HFF-Myc (cell line): Measurements from ENCODE around the gene PCYT2.

Experiments used
- DNase-seq: peaks from one replicate; pipeline ENCODE4 v3.0.0-alpha.2; 2011; ENCODE audit warnings: low read depth; ENCODE audit errors: extremely low read depth
- H3K4me3 ChIP-seq: replicated peaks from 2 replicates; pipeline ENCODE4 v1.5.1; 2011; ENCODE audit warnings: low read depth, mild to moderate bottlenecking, control low read depth, low read length
- TF ChIP-seq, protein P1 (sequence below): IDR thresholded peaks from 2 replicates; pipeline ENCODE4 v1.5.1; 2012; ENCODE audit warnings: mild to moderate bottlenecking, low read depth, low read length, control low read depth; ENCODE audit errors: missing control alignments

Gene PCYT2

DNA sequence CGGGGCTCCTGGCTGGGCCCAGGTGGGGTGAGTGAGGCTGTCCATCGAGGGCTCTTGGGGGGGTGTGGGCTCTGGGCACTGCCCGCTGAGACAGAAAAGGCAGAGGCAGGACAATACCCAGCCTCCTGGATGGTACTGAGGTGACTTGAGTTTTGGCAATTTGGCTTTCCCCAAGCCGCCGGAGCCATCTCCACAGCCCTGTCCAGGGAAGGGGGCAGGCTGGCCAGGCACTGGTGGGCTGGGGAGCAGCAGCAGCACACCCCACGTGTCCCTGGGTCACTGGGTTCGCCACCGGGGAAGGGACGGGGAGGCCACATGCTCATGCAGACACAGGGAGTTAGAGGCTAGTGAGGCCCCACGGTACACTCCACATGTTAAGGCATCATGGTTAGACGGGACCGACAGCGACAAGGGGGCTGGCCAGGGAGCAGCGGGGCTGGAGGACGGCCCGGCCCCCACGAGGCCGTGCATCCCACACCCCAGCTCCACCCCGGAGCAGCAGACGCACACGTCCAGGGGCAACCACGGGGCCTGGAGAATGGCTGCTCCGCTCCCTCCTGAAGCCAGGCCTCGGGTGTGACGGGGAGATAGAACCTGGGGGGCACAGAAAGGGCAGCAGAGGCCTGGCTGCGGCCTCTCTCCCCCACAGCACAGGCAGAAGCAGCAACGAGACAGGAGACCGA is 43.1 kb downstream of the PCYT2 start:
- TF ChIP-seq, protein P1, sequence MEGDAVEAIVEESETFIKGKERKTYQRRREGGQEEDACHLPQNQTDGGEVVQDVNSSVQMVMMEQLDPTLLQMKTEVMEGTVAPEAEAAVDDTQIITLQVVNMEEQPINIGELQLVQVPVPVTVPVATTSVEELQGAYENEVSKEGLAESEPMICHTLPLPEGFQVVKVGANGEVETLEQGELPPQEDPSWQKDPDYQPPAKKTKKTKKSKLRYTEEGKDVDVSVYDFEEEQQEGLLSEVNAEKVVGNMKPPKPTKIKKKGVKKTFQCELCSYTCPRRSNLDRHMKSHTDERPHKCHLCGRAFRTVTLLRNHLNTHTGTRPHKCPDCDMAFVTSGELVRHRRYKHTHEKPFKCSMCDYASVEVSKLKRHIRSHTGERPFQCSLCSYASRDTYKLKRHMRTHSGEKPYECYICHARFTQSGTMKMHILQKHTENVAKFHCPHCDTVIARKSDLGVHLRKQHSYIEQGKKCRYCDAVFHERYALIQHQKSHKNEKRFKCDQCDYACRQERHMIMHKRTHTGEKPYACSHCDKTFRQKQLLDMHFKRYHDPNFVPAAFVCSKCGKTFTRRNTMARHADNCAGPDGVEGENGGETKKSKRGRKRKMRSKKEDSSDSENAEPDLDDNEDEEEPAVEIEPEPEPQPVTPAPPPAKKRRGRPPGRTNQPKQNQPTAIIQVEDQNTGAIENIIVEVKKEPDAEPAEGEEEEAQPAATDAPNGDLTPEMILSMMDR = no peak
- H3K4me3 ChIP-seq = peak overlapping the region; percentile 11; the same call in 1 of the 2 replicates
- DNase-seq = no peak

DNA sequence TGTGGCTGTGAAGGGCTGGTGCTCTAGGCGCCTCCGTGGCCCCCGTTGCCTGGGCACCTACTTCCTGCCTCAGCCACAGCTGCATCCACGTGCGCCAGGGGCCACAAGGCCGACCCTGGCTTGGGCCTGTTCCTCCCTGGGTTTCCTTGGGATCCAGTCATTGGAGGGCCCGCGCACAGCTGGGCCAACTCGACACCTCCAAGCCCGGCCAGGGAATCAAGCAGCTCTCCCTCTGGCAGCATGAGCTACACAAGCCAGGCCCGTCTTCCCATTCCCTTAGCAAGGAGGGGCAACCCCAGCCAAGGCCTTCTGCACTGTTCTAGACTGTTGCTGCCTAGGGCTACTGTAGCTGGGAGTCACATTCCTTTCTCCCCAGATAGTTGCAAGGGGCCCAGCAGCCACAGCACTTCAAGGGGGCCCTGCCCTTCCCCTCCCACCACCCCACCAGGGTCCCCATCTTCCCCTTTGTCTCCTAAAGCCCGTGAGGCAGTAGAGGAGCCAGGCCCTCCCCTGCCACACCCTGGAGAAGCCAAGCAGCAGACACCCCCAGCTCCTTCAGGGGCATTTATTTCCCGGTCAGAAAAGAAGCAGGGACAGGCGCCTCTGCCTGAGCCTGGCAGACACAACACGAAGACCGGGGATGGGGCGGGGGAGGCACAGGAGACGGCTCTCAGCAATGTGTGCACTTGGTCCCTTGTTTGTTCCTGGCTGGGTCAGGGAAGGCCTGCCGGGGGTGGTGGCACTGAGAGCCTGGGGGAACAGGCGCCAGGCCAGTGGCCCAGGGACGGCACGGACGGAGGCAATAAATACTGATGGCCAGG is 43.8 kb downstream of the PCYT2 start:
- no peak for DNase-seq
- H3K4me3 ChIP-seq = no peak overlapping the region
- TF ChIP-seq, protein P1 = no peak

DNA sequence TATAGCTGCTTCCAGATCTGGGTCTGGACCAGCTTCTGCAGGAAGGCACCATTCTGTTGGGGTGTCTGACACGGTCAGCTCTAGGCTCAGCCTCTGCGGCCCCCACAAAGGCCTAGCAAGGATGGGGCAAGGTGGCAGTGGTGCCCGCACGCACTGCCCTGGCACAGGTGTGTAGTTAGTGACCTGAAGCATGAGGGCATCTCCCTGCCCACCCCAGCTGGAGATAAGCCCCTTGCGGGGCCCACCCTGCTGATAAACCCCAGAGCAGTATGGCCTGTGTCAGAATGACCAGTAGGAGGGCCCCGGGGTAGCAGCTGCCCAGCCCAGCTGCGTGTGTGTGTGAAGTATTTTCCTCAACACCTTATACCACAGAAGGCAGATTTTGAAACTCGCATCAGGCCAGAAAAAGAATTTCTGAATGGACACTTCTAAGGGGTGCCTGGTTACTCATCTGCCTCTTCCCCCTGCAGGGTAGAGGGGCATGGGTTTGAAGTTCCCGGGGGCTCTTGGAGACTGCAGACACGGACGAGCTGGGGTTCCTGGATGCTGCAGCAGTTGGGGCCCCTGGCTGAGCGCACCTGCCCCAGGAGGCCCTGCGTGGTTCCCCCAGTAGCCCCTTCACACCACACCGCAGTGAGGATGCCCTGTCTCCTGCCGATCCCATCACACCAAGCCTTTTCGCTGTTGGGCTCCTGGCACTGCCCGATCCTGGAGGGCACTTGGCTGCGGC is 44.6 kb downstream of the PCYT2 start:
- TF ChIP-seq, protein P1 = no peak
- no peak overlapping the region for H3K4me3 ChIP-seq
- DNase-seq = no peak

DNA sequence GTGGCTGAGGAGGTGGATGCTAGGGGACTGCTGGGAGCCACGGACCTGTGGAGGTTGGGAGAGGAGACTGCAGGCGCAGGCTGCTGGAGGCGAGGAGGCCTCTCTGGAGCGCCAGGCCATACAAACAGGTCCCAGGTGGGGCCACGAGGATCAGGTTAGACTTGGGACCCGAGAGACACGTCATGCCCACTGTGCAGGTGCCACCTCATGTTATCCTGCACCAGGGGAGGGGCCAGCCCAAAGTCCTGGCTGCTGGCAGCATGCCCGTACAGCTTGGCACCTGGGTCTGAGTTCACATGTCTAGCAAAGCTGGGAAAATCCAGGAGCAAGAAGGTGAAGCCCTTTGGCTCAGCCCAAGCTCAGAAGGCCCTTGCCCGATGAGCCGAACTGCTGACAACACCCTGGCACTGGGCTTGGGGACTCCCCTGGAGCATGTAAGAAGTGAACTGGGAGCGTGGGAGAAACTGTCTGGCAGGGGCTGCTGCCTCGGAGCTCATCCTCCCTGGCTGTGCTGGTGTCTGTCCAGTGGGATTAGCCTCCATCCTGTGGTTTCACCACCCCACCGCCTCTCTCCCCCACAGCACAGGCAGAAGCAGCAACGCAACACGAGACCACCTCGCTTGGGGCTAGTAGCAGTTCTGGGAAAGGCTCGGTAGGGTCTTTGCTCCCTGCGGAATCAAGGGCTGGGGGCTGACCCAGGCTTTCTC is 45.3 kb downstream of the PCYT2 start:
- H3K4me3 ChIP-seq = no peak overlapping the region
- no peak for DNase-seq
- TF ChIP-seq, protein P1 = no peak

DNA sequence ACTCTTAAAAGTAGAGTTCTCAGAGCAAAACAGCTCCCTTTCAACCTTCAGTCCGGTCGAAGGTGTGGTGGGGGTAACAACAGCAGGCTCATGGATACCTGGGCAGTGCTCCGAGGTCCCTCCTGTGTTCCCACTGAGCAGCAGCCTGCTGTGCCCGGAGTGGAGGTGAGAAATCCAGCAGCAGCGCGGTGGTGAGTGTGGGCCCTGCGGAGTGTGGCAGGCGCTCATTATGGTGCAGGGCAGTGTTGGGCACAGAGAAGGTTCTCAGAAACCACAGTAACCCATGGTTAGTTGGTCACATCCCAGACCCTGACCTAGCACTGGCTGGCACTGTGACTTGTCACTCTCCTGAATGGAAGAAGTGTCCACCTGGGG is 45.9 kb downstream of the PCYT2 start:
- TF ChIP-seq, protein P1 = no peak
- no peak for DNase-seq
- H3K4me3 ChIP-seq = no peak overlapping the region

DNA sequence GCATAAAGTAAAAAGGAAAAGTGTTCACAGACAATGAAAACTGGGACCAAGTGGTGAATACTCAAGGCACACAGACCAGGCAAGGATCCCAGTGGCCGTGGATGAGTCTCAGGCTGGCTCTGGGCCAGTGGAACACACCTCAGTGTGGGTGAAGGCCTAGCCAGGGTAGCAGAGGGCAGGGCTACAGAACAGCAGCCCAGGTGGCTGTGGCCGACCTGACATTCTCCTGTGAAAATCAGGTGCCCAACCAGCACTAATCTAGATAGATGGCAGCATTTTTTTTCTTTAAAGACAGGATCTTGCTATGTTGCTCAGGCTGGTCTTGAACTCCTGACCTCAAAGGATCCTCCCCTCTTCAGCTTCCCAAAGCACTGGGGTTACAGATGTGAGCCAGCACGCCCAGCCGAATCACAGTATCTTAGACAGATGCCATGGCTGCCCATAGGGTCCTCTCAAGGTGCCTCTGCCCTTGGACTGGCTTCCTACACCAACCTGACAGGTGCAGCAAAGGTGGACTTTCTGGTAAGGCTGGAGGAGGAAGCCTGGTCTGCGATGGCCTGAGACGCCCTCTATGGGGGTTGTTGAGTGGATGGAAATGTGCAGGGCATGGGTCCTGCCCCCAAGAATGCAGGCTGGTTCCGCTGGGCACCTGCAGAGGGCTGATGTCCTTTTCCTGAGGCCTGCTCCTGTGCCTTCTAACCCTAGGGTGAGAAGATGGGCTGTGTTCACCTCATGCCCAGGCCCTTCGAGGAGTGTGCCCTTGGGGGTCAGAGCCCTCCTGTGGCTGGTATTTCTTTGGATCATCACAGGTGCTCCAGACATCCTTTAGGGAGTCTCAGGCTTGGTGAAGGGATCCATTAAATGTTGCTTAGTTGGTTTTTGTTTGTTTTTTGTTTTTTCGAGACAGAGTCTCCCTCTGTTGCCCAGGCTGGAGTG is 47.1 kb downstream of the PCYT2 start:
- DNase-seq = no peak
- H3K4me3 ChIP-seq = no peak overlapping the region
- TF ChIP-seq, protein P1 = no peak
